Lower leg skin (tissue), 4 donors: ENCODE measurements around the gene CETN1. TPM values are rescaled to one million over a fixed set of nuclear protein-coding genes. Genes with fewer than 3 reads are reported as not detected.

Source experiments
- DNase-seq, 2 donors: peaks; one replicate each; pipeline ENCODE4 v3.0.0-alpha.2; 2019; ENCODE audit warnings: low spot score in 2 of 2
- H3K4me3 ChIP-seq: fragments of 200-600 bp; sonication (generic); 2 replicates; pipeline ENCODE4 v1.5.1; 2017; ENCODE audit warnings: mild to moderate bottlenecking, low read depth; ENCODE audit not compliant: poor library complexity, severe bottlenecking
- CTCF ChIP-seq, 3 donors: fragments of 450-650 bp; IDR thresholded peaks; one replicate each; pipeline ENCODE4 v1.5.1; 2016; ENCODE audit warnings: antibody characterized with exemption in 3 of 3, mild to moderate bottlenecking in 3 of 3, moderate library complexity in 2 of 3
- POLR2A ChIP-seq, 2 donors: fragments of 450-650 bp; IDR thresholded peaks; one replicate each; pipeline ENCODE4 v1.6.1; 2016 to 2017; ENCODE audit warnings: antibody characterized with exemption in 2 of 2, mild to moderate bottlenecking in 1 of 2, moderate library complexity in 1 of 2
- WGBS, 2 donors: methylation state at CpG; one replicate each; pipeline ENCODE4 v1.1.5; 2018; 5-methylcytosine and 5-hydroxymethylcytosine counted together
- intact Hi-C: fragments of 100-400 bp; cut with DNase I; formaldehyde crosslinking; loops from one replicate; pipeline ENCODE4 v1.15.0; 2023; ENCODE audit warnings: low total_unique reads
- total RNA-seq, 4 donors: library from RNA; depleted of rRNA; stranded (reverse); fragments of >200 nt; gene quantifications; one replicate each; pipeline ENCODE4 v1.1.0, GENCODE V29; 2016

The CETN1 gene
- total RNA-seq, 4 donors from 2014 or later = not detected

GRCh38 chr18:551404-552061, 28.6 kb upstream of the CETN1 start:
- DNase-seq = no peak
- 75 to 86% methylated on average over 4 of the region's 4 CpGs for WGBS, 2 donors

DNA sequence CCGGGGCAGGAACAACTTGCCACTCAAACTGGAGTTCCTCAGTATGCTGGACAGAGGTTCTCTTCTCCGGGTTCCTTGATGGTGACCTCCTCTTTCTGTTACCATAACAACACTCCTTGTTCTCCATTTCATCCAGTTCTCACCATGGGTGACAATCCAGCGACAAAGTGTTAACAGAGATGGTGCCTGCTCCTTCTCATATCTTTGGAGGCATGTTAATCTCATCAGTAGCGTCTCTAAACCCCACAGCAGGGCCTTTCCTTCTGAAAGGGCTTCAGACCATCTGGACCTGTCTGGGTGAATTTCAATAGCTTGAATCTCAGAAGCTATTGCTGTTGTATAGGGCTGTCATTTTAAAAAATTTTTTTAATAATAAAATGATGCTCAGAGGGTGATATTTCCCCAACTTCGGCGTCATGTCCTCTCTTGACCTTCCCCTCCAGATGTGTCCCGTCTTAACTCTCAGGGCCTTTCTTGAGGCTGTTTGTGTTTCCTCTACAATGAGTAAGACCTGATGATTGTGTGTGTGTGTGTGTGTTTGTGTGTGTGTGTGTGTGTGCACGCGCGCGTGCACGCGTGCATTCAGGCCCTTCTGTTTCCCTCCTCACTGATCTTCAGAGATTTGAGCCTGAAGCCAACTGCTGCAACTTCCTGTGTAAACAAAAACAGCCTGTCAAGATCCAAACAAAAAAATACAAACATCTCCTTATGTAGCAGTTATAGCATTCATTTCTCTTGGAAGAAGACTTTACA, 24.3 kb upstream of the CETN1 start:
- TF ChIP-seq CTCF (IDR thresholded peaks at IDR 0.05) (no peak), POLR2A (IDR thresholded peaks at IDR 0.05) (no peak)
- no peak for DNase-seq
- intact Hi-C loops = no loop called here
- H3K4me3 ChIP-seq = no peak overlapping the region
- WGBS, 2 donors = 66 to 68% methylated on average over 13 of the region's 13 CpGs

More at GRCh38 chr18:551404-552061, 28.6 kb upstream of the CETN1 start:
- TF ChIP-seq POLR2A (IDR thresholded peaks at IDR 0.05) (no peak), CTCF (IDR thresholded peaks at IDR 0.05) (no peak)
- no peak overlapping the region for H3K4me3 ChIP-seq
- intact Hi-C loops = no loop called here

DNA sequence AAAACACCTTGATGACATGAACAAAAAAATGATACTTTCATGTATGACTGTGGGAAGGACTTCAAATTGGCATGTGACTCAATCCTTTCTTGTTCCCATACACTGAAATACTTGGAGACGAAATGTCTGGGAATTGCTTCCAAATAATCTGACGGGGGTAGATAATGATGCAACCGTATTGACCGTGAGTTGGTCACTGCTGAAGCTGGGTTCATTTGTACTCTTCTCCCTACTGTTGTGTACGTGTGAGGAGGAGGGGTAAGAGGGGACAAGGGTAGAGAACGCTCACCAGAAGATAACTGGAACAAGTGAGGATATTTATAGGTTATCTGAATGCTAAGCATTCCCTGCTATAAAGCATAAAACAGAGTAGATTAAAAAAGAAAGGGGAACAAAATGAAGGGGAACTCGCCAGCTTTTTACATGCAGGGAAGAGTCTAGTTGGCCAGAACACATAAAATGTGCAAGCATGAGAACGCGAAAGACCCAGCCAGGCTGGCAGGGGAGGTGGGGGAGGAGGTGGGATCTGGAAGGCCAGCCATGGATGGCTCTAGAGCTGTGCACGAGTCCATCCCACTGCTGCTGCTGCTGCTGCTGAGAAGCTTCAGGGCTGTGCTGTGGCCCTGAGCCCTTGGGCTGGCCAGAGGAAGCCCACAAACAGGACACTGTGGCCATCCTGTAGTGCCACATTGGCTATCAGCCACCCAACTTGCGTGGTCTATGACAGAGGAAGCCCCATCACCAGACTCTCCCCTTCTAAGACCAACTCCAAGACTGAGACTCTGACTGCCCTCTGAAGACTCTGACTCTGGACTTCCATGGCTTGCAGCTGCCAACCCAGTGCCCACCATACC, 15.2 kb upstream of the CETN1 start:
- intact Hi-C loops = no loop called here
- DNase-seq = no peak
- H3K4me3 ChIP-seq = no peak overlapping the region
- TF ChIP-seq POLR2A (IDR thresholded peaks at IDR 0.05) (no peak), CTCF (IDR thresholded peaks at IDR 0.05) (no peak)
- WGBS, 2 donors = 59 to 62% methylated on average over 11 of the region's 11 CpGs

GRCh38 chr18:565562-566061, 14.6 kb upstream of the CETN1 start:
- intact Hi-C loops = no loop called here
- TF ChIP-seq POLR2A (IDR thresholded peaks at IDR 0.05) (no peak), CTCF (IDR thresholded peaks at IDR 0.05) (no peak)
- no peak overlapping the region for H3K4me3 ChIP-seq
- WGBS, 2 donors = 81 to 88% methylated on average over 7 of the region's 7 CpGs
- no peak for DNase-seq

- WGBS, 2 donors = 63 to 78% methylated on average over 3 of the region's 3 CpGs
- no peak for TF ChIP-seq POLR2A (IDR thresholded peaks at IDR 0.05)
- TF ChIP-seq CTCF (IDR thresholded peaks at IDR 0.05) = no peak
- no peak overlapping the region for H3K4me3 ChIP-seq
- intact Hi-C loops = no loop called here
- no peak for DNase-seq
These were observed 13.1 kb upstream of the CETN1 start for GRCh38 chr18:567122-567521.
